ENCODE measurements around the gene IL21.
"Not testable (repeated sequence)": the region's sequence is repeated elsewhere in the genome, so short reads cannot be mapped to it uniquely, and the experiment has no call there.

IL21 gene

DNA sequence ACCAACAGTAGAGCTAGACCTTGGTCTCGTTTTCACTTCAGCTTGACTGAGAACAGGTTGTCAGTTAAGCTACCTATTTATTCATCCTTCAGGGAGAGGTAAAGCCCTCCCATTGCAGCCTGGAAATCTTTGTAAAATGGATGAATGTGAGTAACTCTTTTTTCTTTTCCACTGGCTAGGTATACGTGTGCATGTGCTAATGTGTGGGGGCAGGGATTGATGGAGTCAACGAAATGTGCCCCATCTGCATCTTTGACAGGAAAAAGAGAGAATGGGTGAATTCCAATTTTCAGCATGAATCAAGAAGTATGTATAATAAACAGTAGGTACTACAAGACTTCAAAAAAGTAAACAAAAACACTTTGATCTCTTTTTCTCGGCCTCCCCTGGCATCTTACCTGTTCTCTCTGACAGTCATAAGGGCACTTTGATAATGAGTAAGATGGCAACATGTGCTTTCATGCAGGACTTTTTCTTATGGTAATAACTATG lies at the start of gene IL21:
Gene IL21 (minus strand): TSS at position 51 of the 492 bp plus-strand sequence. CDS start 55 bp downstream, outside the sequence.
- no peak for DNase-seq (ENCODE audit: low read depth)

DNA sequence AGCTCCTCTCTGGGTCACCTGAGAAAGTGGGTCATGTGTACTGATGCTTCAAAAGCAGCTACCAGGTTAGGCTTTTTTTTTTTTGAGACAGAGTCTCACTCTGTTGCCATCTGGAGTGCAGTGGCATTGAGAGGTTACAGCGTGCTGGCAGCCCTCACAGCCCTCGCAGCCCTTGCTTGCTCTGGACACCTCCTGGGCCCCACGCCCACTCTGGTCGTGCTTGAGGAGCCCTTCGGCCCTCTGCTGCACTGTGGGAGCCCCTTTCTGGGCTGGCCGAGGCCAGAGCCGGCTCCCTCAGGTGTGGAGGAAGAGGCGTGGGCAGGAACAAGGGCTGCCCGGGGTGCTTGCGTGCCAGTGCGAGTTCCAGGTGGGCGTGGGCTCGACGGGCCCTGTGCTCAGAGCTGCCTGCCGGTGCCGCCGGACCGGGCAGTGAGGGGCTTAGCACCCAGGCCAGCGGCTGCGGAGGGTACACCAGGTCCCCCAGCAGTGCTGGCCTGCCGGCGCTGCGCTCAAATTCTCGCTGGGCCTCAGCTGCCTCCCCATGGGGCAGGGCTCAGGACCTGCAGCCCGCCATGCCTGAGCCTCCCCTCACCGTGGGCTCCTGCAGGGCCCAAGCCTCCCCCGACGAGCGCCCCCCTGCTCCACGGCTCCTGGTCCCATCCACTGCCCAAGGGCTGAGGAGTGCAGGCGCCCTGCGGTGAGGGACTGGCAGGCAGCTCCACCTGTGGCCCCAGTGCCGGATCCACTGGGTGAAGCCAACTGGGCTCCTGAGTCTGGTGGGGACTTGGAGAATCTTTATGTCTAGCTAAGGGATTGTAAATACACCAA lies 49.3 kb upstream of the IL21 start:
- DNase-seq (ENCODE audit: low read depth) = no peak

DNA sequence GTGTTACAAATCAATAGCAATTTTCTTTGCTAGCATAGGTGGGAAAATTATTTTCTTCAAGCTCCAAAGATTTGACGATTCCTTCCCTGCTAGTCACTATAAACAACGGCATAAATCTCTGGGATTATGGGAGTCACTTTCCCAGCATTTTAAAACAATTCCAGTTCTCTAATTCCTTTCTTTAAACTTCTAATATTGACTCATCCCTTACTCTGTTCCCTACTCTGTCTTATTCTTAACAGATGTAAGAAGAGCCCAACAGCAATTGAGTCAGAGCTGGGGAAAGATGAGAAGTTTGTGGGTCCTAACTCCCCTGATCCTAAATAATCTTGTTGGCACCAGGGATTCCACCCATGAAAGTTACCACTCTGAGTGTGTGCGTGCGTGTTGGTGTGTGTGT lies 47.4 kb upstream of the IL21 start:
- no peak for DNase-seq (ENCODE audit: low read depth)

DNA sequence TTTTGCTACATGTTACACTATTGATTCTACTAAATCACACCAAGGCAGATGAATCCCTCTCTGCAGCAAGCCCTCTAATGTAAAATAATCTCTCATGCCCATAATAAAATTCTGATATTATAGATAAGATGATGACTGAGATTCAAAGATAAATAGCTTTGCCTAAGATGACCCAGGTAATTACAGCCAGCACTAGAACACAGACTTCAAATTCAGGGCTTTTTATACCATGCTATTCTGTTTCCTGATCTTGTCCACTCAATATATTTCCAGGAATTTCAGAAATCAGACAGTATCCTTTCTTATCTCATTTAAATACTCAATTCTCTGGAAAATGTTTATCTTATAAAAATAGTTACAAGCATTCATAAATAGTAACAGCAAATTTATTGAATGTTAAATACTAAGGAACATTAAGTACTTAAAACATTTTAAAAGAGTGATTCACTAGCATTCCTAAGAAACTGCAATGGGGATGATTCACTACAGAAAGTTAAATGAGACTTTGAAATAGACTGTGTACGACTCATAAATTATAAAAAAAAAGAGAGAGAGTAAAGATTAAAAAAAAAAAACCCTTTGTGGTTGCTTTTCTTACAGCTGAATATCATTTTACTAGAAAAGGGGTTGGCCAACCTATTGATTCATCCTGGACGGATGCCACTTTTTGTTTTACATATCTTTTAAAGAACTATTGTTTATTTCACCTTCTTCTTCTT lies 45.8 kb upstream of the IL21 start:
- DNase-seq (ENCODE audit: low read depth) = no peak

DNA sequence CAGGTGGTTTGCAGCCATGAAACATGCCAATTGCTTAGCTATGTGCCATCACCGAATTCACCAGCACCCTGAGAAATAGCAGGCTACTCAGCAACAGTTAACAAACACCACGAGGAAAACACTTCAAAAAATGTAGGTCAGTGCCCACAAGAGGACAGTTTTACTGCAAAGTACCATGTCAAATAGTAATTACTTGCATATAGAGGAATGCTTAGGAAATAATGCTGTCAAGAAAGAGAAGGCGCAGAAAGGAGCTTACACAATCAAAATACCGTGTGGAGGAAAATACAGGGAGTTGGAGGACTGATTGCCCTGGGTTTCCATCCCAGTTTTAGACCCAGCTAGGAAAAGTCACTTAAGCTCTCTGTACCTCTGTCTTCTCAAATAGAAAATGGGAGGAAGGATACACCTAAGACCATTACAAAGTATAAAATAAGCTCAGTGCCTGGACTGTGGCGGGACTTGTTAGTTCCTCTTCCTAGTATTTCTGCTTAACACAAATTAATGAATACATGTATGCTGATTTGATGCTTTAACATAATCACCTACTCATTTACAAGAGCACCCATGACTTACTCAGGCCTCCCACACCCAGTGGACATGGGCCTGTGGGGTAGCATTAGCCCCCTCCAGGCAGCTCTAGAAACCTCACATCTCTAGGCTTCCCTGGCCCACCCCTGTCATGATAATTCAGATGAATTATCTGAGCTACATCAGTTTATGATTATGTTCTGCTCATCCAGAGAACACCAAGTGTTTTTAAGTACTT lies 44.5 kb upstream of the IL21 start:
- DNase-seq (ENCODE audit: low read depth) = no peak

DNA sequence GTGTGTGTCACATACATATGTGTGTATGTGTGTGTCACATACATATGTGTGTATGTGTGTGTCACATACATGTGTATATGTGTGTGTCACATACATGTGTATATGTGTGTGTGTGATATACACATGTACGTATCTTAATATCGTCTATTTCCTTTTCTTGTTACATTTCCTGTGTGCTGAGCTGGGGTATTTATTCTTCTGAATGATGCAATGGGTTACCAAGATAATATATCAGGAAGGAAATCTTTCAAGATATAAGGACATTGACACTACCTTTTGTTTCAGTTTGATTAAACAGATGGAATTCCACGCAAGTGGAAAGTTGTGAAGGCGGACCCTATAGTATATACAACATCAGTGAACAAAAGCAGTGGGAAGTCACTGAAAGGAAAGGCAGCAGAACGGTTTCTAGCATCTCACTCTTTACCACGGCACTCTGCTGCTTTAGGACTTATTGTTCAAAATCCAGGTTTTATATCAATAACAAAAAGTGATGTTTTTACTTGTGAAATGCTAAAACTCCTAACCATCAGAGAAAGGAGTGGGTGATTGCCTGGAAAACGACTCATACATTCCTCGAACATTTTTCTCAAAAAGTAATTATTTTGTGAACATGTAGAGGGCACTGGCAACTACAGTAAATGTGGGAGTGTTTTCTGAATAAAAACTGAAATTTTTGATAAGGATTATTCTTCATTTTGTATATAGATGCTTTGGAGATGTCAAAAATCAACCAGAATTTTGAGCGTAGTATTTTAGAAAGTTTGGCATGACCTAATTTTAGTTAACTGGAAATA lies 43.1 kb upstream of the IL21 start:
- DNase-seq (ENCODE audit: low read depth) = no peak

DNA sequence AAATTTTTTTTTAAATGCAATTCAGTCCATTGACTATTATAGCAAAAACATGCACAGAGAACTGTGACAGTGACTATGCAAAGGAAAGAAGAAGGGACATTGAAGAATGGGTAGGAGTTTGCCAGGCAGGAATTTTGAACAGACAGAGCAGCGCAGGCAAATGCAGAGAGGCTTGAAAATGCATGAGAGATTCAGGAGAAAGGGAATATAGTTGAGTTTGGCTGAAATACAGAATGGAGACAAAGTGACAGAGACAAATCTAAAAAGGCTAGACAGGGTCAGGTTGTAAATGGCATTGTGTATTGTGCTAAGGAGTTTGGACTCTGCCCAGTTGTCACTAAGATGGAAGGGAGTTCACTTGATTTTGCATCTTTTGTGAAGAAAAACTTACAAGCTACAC lies 42.4 kb upstream of the IL21 start:
- no peak for DNase-seq (ENCODE audit: low read depth)

DNA sequence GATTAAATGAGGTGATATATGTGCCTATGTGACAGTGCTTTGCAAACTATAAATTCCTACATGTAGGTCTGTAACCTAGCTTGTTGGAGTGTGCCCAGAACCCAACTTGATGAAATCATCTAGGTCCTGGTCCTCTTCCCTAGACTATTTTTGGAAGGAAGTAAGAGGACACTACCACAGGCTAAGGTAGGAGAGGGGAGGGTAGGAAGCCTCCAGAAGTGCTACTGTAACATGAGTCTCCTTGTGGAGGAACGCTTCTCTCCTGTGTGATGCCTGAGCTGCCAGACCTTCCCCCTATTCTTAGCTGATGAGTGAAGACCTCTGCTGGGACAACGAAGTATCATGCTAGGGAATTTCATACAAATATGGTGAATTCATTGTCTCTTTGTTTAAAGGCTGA lies 41.8 kb upstream of the IL21 start:
- DNase-seq (ENCODE audit: low read depth) = no peak

DNA sequence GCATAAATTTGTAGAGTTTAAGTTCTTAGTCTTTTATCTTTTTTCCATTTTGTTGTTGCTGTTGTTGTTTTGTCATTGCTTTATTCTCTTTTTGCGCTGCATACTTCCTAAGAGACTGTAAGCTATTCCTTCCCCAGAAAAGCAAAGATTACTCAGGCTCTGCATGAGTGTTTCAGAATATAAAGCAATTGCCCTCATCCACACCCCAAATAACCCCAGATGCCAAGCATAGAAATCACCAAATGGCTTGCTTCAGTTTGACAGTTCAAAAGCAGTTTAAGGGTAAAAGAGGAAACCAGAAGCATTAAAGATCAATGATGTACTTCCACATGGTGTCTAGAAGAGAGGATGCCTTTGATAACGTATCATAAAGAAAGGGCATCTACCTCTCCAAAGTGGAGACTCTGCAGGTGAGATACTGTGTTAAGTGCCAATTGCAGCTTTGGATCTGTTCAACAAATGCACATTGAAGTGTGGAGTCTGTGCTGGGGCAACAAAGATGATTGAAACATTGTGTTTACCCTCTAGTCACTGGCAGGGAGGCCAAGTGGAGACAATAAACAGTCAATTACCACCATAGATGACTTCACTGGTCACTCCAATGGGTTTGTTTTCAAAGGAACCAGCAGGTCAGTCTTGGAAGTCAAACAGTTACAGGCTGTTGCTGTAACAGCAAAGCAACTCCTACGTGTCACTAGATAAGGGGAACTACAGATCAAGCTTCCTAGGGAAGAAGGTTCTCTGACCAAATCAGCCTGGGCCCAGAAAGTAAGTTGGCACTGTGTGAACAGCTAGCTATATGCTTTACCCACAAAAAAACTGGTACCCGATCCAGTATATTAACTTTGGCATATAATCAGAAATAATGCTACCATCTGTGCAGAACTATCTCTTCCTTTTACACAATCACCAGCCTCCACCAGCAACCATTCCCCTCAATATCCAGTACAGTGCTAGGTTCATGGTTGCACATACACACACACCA lies 40.6 kb upstream of the IL21 start:
- no peak for DNase-seq (ENCODE audit: low read depth)

DNA sequence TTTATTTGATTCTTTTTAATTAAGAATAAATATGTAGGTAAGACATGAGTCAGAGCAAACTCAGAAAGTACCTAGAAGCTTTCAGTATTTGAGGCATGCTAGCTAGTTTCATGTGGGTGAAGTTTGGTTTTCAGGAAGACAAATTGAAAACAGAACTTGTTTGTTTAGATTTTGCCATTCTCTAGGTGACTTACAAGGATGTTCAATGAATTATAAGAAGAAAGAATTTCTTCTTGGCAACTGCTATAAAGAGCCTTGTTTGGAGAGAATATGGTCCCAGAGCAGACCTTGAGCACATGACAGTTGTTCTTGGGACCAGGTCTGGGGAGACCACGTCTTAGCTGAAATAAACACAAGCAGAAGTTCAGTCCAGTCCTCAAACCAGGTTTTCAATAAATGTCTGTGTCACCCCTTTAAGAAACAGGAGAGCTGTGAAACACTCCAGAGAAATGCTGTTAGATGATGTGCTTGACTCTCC lies 38.0 kb upstream of the IL21 start:
- no peak for DNase-seq (ENCODE audit: low read depth)

DNA sequence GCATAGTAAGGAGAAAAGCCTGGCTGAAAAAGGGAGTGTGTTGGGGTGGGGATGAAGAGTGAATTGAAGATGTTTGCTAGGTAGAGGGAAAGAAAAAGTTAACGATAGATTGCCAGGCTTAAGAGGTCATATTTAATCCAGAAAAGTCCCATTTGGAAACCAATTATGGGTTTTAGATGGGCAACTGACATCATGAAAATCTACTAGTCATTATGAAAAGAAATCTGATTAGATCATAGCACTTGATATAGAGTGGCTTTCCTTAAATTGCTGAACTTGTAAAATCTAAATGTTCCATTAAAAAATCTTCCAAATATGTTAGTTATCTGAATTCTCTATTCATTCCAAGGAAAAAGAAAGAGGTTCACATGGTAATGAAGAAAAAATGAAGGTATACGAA lies 37.5 kb upstream of the IL21 start:
- DNase-seq (ENCODE audit: low read depth) = no peak

DNA sequence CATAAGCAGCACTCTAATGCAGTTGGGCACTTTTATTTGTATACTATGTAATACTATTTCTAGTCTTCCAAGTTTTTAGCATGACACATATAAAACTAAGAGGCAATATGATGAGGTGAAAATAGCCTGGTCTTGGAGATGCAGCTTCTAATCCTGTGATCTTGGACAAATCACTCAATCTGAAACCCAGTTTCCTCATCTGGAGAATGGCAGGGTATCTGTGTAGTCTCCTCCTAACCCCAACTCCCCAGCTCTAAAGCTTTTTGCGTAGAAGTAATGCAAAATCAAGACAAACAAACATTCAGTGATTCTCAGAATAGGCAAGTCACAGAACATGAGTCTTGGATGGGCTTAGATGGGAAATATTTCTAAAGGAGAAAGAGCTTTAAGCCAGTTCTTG lies 36.7 kb upstream of the IL21 start:
- no peak for DNase-seq (ENCODE audit: low read depth)

DNA sequence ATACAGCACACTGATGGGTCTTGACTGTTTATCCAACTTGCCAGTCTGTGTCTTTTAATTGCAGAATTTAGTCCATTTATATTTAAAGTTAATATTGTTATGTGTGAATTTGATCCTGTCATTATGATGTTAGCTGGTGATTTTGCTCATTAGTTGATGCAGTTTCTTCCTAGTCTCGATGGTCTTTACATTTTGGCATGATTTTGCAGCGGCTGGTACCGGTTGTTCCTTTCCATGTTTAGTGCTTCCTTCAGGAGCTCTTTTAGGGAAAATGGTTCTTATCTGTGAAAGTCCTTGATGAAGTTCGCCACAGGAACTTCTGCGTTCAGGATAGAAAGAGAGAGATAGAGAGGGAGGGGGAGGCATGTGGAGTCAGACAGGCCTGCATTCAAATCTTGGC lies 35.7 kb upstream of the IL21 start:
- not testable (repeated sequence) for DNase-seq (ENCODE audit: low read depth)

DNA sequence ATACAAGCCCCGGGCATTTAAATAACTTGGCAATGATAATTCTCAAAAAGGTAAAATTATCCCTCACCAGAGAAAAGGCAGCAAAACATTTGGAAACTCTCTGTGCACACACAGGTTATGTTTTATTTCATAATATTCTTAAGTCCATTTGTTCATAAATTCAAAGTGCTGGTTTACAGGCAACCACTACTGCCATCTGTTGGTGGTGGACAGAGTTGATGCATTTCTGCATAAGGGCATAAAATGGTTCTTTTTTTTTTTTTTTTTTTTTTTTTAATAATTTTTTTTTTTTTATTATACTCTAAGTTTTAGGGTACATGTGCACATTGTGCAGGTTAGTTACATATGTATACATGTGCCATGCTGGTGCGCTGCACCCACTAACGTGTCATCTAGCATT lies 31.5 kb upstream of the IL21 start:
- peak; percentile 15 for DNase-seq (ENCODE audit: low read depth)

DNA sequence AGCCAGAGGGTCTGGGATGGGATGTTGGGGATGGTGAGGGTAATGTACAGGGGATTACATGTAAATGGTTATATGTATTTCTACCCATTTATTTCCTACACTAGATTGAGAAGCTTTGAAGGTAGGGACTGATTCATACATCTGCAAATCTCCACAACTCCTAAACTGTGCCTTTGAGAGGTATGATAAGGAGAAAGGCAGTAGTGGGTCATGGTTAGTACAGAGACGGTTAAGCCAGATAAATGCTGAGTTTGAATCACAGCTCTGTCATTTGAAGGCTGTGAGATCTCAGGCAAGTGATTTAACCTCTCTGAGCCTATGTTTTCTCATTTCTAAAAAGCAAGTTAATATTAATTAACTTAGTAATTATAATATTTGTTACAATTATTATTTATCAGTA lies 29.3 kb upstream of the IL21 start:
- DNase-seq (ENCODE audit: low read depth) = no peak

DNA sequence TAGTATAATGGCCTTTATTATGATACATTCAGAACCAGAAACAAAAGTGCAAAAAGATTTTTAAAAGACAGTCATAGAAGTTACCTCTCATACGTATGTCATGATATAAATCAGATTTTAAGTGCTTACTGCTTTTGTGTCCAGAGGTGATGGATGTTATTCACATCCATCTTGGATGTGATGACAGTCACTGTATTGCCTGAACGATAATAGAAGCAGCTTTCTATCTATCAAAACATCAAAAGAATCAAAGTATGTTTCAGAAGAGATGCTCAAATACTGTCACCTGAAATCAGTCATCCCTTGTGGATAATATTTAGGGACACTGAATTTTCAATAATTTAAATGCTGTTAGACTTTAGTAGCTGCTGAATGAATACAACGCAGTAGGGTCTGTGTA lies 26.8 kb upstream of the IL21 start:
- DNase-seq (ENCODE audit: low read depth) = no peak

DNA sequence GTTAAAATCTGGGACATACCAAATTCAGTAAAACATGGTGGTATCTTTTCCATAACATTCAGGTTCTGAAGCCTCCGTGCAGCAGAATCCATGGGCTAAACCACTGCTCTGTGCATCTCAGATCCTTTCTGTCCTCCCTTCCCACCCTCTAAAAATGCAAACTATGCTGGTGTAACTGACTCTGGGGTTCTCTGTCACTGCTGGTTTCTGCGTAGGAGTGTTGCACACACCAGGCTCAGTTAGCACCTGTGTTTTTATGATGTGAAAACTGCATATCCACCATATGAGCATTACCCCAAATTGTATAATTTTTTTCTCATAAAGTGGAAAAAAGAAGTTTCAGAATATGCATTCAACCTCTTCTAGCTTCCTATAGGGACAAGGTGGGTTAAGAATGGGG lies 22.4 kb upstream of the IL21 start:
- DNase-seq (ENCODE audit: low read depth) = no peak

DNA sequence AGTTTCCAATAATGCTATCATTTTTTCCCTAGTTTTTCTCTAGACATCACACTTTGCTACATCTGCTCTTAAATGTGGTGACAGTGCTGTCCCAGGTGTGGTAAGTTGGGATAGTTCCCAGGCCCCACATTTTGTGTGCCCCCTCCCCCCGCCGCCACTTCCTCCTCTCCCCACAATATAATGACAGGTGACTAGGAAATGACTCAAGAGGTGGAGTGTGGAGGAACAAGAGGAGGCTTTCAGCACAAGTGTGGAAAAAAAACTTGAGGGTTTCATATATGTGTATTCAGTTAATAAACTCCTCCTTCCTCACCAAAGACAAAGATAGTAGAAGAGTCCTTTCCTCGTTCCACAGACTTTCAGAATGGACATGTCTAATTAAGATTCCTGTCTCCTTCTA lies 18.3 kb upstream of the IL21 start:
- DNase-seq (ENCODE audit: low read depth) = no peak

DNA sequence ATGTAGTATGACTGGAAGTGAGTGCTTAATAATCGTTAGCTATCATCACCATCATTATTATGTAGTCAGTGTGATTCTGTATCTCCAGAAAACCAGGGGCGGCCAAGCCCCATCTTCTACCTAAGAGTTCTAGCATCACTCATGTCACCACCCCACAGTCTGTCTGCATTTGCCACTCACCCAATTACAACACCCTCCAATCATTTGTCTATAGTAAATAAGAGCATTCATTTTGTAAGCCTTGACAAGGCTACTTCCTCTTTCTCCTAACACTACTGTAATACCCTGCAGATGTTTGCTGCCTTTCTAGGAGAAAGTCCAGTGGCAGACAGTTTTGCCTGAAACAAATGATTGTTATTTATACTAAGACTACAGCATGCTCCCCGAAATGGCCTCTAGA lies 15.8 kb upstream of the IL21 start:
- no peak for DNase-seq (ENCODE audit: low read depth)

DNA sequence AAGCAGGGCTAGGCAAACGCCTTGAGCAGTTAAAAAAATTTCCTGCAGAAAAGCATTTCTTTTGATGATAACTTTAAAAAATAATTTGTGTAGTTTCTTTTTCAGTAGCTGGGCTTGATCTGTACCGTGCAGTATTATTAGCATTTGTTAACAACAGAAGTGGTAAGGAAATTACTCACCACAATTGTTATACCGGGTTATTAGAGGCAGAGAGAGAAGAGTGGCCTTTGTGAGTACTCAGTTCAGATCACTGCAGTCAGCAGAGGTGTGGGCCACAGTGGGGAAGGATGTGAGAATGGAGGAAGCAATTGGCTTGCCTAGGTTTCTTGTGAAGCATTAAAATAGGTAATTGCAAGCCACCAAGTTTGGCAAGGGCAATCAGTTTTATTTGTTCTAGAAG lies 14.3 kb upstream of the IL21 start:
- no peak for DNase-seq (ENCODE audit: low read depth)

DNA sequence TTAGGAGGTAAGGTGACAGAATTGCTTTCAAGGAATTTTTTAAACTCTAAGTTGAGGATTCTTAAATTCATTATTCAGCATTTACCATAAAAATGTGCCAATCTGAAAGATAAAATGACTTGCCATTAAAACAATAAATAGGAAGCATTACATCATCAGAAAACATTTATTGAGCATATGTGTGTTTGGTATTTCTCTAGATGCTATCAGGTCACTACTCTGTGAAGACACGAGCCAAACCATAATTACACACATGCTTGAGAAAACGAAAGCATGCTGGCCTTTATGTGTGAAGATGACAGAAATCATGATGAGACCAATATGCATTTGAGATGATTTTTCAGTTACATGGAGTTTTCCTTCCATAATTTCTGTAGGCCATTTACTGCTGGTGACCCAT lies 12.3 kb upstream of the IL21 start:
- no peak for DNase-seq (ENCODE audit: low read depth)

All from activated T-helper 9 cell treated with anti-CD3 and anti-CD28 coated beads, Interleukin-2, amount 50 U/mL, for 16 hours (primary cell).